Measurements from ENCODE around the gene STAT3.
"Not testable (repeated sequence)": the region's sequence is repeated elsewhere in the genome, so short reads cannot be mapped to it uniquely, and the experiment has no call there.

STAT3 gene

DNA sequence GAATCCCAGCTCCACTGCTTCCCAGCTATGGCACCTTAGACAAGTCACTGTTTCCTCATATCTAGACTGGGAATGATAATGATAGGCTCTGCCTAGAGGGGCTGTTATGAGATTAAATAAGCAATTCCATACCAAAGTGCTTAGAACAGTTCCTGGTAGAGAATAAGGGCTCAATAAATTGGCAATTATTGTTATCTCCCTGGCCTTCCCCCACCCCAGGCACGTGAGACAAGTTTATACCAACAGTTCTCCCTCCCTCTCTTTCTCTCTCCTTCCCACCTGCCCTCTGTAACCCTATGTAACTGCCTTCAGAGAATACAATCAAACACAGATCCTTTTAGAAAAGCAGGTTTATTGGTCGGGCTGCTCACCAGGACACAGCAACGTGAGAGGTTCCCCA lies 13.9 kb upstream of the STAT3 start:
- TF ChIP-seq EZH2phosphoT487 (conservative IDR thresholded peaks at IDR 0.05; ENCODE audit: low read length): no peak
- TF ChIP-seq, protein P1, sequence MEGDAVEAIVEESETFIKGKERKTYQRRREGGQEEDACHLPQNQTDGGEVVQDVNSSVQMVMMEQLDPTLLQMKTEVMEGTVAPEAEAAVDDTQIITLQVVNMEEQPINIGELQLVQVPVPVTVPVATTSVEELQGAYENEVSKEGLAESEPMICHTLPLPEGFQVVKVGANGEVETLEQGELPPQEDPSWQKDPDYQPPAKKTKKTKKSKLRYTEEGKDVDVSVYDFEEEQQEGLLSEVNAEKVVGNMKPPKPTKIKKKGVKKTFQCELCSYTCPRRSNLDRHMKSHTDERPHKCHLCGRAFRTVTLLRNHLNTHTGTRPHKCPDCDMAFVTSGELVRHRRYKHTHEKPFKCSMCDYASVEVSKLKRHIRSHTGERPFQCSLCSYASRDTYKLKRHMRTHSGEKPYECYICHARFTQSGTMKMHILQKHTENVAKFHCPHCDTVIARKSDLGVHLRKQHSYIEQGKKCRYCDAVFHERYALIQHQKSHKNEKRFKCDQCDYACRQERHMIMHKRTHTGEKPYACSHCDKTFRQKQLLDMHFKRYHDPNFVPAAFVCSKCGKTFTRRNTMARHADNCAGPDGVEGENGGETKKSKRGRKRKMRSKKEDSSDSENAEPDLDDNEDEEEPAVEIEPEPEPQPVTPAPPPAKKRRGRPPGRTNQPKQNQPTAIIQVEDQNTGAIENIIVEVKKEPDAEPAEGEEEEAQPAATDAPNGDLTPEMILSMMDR (IDR thresholded peaks at IDR 0.05; ENCODE audit: insufficient read depth, low read length, poor library complexity, severe bottlenecking): no peak
- H3K4me3 ChIP-seq (ENCODE audit: insufficient read depth, low read length, poor library complexity, severe bottlenecking): no peak overlapping the region
- no peaks in the 10 kb centered on the region for H3K79me2 ChIP-seq (ENCODE audit: insufficient read depth, low read length)
- H3K4me2 ChIP-seq (ENCODE audit: low read depth, low read length, poor library complexity, severe bottlenecking): no peak overlapping the region
- no peaks in the 10 kb centered on the region for H3K36me3 ChIP-seq (ENCODE audit: low read length)
- no peaks in the 10 kb centered on the region for H3K9me3 ChIP-seq (ENCODE audit: insufficient read depth, low read length)
- no peak overlapping the region for H3K27ac ChIP-seq (ENCODE audit: low read depth, low read length)
- H3F3A ChIP-seq (ENCODE audit: insufficient read depth): no peaks in the 10 kb centered on the region
- no peaks in the 10 kb centered on the region for H4K20me1 ChIP-seq (ENCODE audit: low read depth, low read length)
- H3K27me3 ChIP-seq (ENCODE audit: low read length): no peaks in the 10 kb centered on the region
- H3K9me2 ChIP-seq (replicated peaks; ENCODE audit: insufficient read depth, low read length): no peaks in the 10 kb centered on the region
- H2AFZ ChIP-seq (ENCODE audit: low read depth, low read length, severe bottlenecking): no peak overlapping the region
- H3K9ac ChIP-seq (ENCODE audit: low read length): no peak overlapping the region

DNA sequence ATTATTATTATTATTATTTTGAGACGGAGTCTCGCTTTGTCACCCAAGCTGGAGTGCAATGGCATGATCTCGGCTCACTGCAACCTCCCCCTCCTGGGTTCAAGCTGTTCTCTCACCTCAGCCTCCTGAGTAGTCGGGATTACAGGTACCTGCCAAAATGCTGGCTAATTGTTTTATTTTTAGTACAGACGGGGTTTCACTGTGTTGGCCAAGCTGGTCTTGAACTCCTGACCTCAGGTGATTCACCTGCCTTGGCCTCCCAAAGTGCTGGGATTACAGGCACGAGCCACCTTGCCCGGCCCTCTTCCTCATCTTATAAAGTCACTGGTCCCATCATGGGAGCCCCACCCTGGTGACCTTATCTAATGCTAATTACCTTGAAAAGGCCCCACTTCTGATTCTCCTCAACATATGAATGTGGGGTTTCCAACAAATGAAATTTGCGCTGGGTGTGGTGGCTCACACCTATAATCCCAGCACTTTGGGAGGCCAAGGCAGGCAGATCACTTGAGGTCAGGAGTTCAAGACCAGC lies 12.7 kb upstream of the STAT3 start:
- not testable (repeated sequence) for H3K36me3 ChIP-seq (ENCODE audit: low read length); H3F3A ChIP-seq (ENCODE audit: insufficient read depth); H3K4me3 ChIP-seq (ENCODE audit: insufficient read depth, low read length, poor library complexity, severe bottlenecking); H3K27ac ChIP-seq (ENCODE audit: low read depth, low read length); H4K20me1 ChIP-seq (ENCODE audit: low read depth, low read length); H3K9me2 ChIP-seq (replicated peaks; ENCODE audit: insufficient read depth, low read length); H2AFZ ChIP-seq (ENCODE audit: low read depth, low read length, severe bottlenecking); H3K9ac ChIP-seq (ENCODE audit: low read length); H3K4me2 ChIP-seq (ENCODE audit: low read depth, low read length, poor library complexity, severe bottlenecking); H3K79me2 ChIP-seq (ENCODE audit: insufficient read depth, low read length); H3K27me3 ChIP-seq (ENCODE audit: low read length); H3K9me3 ChIP-seq (ENCODE audit: insufficient read depth, low read length)

DNA sequence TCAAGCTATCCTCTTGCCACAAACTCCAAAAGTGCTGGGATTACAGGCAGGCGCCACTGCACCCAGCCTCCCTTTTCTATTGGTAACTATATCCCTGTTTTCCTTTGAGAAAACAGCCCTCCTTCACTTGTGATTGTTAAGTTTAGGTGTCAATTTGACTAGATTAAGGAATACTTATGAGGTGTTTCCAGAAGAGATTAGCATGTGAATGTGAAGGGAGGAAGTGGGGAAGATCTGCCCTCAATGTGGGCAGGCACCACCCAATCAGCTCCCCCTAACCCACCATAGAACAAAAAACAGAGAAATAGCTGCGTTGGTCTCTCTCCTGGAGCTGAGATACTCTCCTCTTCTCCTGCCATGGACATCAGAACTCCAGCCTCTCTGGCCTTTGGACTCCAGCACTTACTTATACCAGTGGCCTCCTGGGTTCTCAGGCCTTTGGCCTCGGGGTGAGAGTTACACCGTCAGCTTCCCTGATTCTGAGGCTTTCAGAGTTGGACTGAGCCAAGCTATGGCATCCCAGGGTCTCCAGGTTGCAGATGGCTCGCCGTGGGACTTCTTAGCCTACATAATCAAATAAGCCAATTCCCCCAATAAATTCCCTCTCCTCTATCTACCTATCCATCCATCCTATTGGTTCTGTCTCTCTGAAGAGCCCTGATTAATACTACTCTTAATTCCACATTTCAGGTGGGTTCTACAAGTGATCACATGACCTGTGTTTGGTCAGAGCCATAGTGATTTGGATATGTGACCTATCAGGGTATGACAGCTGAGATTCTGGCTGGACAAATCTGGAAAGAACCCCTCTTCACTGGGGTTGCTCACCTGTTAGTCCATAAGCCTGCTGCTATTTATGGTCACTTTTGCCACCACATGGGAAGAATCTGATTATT lies 12.0 kb upstream of the STAT3 start:
- Histone ChIP-seq H3K27ac (ENCODE audit: low read depth, low read length) (no peak overlapping the region), H3K27me3 (ENCODE audit: low read length) (no peaks in the 10 kb centered on the region), H3K9ac (ENCODE audit: low read length) (no peak overlapping the region), H2AFZ (ENCODE audit: low read depth, low read length, severe bottlenecking) (no peak overlapping the region), H3K4me2 (ENCODE audit: low read depth, low read length, poor library complexity, severe bottlenecking) (no peak overlapping the region), H3K79me2 (ENCODE audit: insufficient read depth, low read length) (no peaks in the 10 kb centered on the region), H3K9me2 (replicated peaks; ENCODE audit: insufficient read depth, low read length) (no peaks in the 10 kb centered on the region), H4K20me1 (ENCODE audit: low read depth, low read length) (no peaks in the 10 kb centered on the region), H3K9me3 (ENCODE audit: insufficient read depth, low read length) (no peaks in the 10 kb centered on the region), H3F3A (ENCODE audit: insufficient read depth) (no peaks in the 10 kb centered on the region), H3K36me3 (ENCODE audit: low read length) (no peaks in the 10 kb centered on the region), H3K4me3 (ENCODE audit: insufficient read depth, low read length, poor library complexity, severe bottlenecking) (no peak overlapping the region)
- no peak for TF ChIP-seq EZH2phosphoT487 (conservative IDR thresholded peaks at IDR 0.05; ENCODE audit: low read length)
- TF ChIP-seq, protein P1 (IDR thresholded peaks at IDR 0.05; ENCODE audit: insufficient read depth, low read length, poor library complexity, severe bottlenecking): no peak

DNA sequence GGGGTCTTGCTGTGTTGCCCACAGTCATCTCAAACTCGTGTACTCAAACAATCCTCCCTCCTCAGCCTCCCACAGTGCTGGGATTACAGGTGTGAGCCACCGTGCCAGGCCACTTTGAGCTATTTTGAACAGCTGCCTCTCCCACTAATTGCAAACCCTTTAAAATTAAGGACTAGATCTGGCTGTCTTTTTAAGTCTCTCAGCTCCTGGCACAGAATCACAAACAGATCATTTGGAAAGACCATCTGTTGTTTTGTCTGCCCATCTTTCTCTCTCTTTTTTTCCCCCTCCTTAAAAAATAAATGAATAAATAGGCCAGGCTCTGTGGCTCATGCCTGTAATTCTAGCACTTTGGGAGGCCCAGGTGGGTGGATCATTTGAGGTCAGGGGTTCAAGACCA lies 10.9 kb upstream of the STAT3 start:
- Histone ChIP-seq H3F3A (ENCODE audit: insufficient read depth) (no peaks in the 10 kb centered on the region), H3K9me2 (replicated peaks; ENCODE audit: insufficient read depth, low read length) (no peaks in the 10 kb centered on the region), H4K20me1 (ENCODE audit: low read depth, low read length) (no peaks in the 10 kb centered on the region)

DNA sequence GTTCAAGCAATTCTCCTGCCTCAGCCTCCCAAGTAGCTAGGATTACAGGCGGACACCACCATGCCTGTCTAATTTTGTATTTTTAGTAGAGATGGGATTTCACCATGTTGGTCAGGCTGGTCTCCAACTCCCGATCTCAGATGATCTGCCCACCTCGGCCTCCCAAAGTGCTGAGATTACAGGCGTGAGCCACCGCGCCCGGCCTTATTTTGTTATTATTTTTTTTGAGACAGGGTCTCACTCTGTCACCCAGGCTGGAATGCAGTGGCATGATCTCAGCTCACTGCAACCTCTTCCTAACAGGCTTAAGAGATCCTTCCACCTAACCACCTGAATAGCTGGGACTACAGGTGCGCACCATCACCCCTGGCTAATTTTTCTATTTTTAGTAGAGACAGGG lies 7.4 kb upstream of the STAT3 start:
- H3K36me3 ChIP-seq (ENCODE audit: low read length); H3K9me2 ChIP-seq (replicated peaks; ENCODE audit: insufficient read depth, low read length); H3K27me3 ChIP-seq (ENCODE audit: low read length); H3K79me2 ChIP-seq (ENCODE audit: insufficient read depth, low read length); H3K9ac ChIP-seq (ENCODE audit: low read length); H3K9me3 ChIP-seq (ENCODE audit: insufficient read depth, low read length); H3K4me2 ChIP-seq (ENCODE audit: low read depth, low read length, poor library complexity, severe bottlenecking); H4K20me1 ChIP-seq (ENCODE audit: low read depth, low read length); H3K4me3 ChIP-seq (ENCODE audit: insufficient read depth, low read length, poor library complexity, severe bottlenecking); H2AFZ ChIP-seq (ENCODE audit: low read depth, low read length, severe bottlenecking); H3F3A ChIP-seq (ENCODE audit: insufficient read depth); H3K27ac ChIP-seq (ENCODE audit: low read depth, low read length): not testable (repeated sequence)

More for the DNA sequence above, 10.9 kb upstream of the STAT3 start:
- no peak overlapping the region for H2AFZ ChIP-seq (ENCODE audit: low read depth, low read length, severe bottlenecking)
- no peak overlapping the region for H3K9ac ChIP-seq (ENCODE audit: low read length)
- no peaks in the 10 kb centered on the region for H3K79me2 ChIP-seq (ENCODE audit: insufficient read depth, low read length)
- no peak overlapping the region for H3K4me2 ChIP-seq (ENCODE audit: low read depth, low read length, poor library complexity, severe bottlenecking)
- H3K9me3 ChIP-seq (ENCODE audit: insufficient read depth, low read length): no peaks in the 10 kb centered on the region
- no peak for TF ChIP-seq EZH2phosphoT487 (conservative IDR thresholded peaks at IDR 0.05; ENCODE audit: low read length)
- TF ChIP-seq, protein P1 (IDR thresholded peaks at IDR 0.05; ENCODE audit: insufficient read depth, low read length, poor library complexity, severe bottlenecking): no peak
- H3K27ac ChIP-seq (ENCODE audit: low read depth, low read length): no peak overlapping the region
- H3K27me3 ChIP-seq (ENCODE audit: low read length): no peaks in the 10 kb centered on the region
- H3K4me3 ChIP-seq (ENCODE audit: insufficient read depth, low read length, poor library complexity, severe bottlenecking): no peak overlapping the region
- H3K36me3 ChIP-seq (ENCODE audit: low read length): no peaks in the 10 kb centered on the region

Measured in SU-DHL-6 (cell line).